ENCODE data around the gene ALPP. TPM values are rescaled to one million over a fixed set of nuclear protein-coding genes. Genes with fewer than 3 reads are reported as not detected.
"Not testable (repeated sequence)": the region's sequence is repeated elsewhere in the genome, so short reads cannot be mapped to it uniquely, and the experiment has no call there.

The ALPP gene
- total and polyA plus RNA-seq, 9 donors, result 0.09 to 0.30 TPM; not detected in 7

- 7% methylated on average over 70 of the region's 76 CpGs for WGBS (ENCODE audit: insufficient coverage)
- H3K9me3 ChIP-seq (replicated peaks; ENCODE audit: control insufficient read depth, low read depth, low read length), result no peaks in the 10 kb centered on the region
- H3K27ac ChIP-seq (ENCODE audit: low read length), result no peak overlapping the region
- H3K27me3 ChIP-seq (ENCODE audit: control insufficient read depth, insufficient read depth, low read length), result peaks cover 65% of the 10 kb centered on the region
- DNase-seq, result no peak
- H3K36me3 ChIP-seq (ENCODE audit: control insufficient read depth, insufficient read depth, low read length), result no peaks in the 10 kb centered on the region
- H3K4me3 ChIP-seq (ENCODE audit: low read length), result no peak overlapping the region
- peaks cover 10% of the 10 kb centered on the region for H3K4me1 ChIP-seq (ENCODE audit: control insufficient read depth, insufficient read depth, low read length)
Observed at GRCh38 chr2:232350804-232351685, 27.5 kb upstream of the ALPP start.

DNA sequence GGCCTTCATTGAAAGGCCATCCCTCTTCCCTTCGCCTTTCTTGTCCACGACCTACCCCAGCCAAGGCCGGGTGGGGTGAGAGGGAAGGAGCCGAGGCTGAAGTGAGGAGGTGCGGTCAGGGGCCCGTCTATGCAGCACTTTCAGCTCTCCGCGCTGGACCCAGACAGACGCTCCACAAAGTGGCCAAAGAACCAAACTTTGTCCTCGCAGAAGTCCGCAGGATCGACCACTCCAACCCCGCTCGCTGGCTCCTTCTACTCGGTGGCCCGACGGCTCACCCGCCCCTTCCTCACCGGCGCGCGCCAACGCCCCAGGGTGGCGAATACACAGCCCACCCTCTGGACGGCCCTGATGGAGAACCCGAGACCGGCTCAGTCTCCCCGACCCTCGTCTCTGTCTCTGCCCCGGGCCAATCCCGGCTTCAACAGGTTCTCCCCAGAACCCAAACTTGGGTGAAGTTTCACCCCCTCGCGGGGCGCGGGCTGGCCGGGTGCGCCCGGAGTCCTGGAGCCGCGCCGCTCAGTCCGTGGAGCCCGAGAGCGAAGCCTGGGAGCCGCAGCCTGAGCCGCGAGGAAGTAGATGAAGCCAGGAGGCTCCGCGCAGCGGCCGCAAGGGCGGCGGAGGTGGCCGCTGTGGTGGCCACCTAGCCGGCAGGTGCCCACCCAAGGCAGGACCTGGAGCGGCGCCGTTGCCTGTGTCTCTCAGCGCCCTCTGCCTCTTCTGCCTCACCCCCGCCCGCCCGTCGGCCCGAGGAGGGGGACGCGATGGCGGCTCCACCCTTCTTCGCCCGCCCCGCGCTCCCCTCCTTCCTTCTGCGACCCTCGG lies 26.7 kb upstream of the ALPP start:
- Histone ChIP-seq H3K36me3 (ENCODE audit: control insufficient read depth, insufficient read depth, low read length) (no peaks in the 10 kb centered on the region), H3K27ac (ENCODE audit: low read length) (no peak overlapping the region), H3K9me3 (replicated peaks; ENCODE audit: control insufficient read depth, low read depth, low read length) (no peaks in the 10 kb centered on the region), H3K4me3 (ENCODE audit: low read length) (no peak overlapping the region), H3K27me3 (ENCODE audit: control insufficient read depth, insufficient read depth, low read length) (peaks cover 65% of the 10 kb centered on the region), H3K4me1 (ENCODE audit: control insufficient read depth, insufficient read depth, low read length) (peaks cover 10% of the 10 kb centered on the region)
- 8% methylated on average over 70 of the region's 73 CpGs for WGBS (ENCODE audit: insufficient coverage)
- no peak for DNase-seq

DNA sequence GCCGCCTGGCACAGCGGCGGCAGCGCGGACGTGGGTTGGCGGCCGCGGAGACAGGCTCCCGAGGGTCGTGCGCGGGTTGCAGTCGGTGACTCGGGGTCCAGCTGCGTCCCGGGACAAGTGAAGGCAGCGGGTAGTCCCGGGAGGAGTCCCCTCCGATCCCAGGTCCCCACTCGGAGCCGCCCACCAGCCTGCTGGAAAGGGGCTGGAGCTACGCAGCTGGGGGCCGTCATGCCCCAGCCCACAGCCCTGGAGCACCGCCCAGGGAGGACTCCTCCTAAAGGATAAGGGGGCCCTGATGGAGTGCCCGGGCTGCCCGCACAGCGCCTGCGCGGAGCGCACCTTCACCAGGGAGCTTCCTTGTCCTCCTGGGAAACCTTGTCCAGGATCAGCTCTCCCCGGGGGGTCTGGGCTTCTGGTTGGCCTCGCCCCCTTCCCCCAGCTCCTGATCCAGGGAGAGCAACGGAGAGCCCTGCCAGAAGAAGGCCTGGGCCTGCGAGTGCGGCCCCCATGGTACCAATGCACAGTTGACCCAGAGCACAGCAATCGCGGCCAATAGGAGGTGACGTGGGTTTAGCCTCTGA lies 25.9 kb upstream of the ALPP start:
- Histone ChIP-seq H3K27ac (ENCODE audit: low read length) (no peak overlapping the region), H3K27me3 (ENCODE audit: control insufficient read depth, insufficient read depth, low read length) (peaks cover 65% of the 10 kb centered on the region), H3K9me3 (replicated peaks; ENCODE audit: control insufficient read depth, low read depth, low read length) (no peaks in the 10 kb centered on the region), H3K4me1 (ENCODE audit: control insufficient read depth, insufficient read depth, low read length) (peaks cover 10% of the 10 kb centered on the region), H3K4me3 (ENCODE audit: low read length) (no peak overlapping the region), H3K36me3 (ENCODE audit: control insufficient read depth, insufficient read depth, low read length) (no peaks in the 10 kb centered on the region)
- 22% methylated on average over 34 of the region's 39 CpGs for WGBS (ENCODE audit: insufficient coverage)
- no peak for DNase-seq

- DNase-seq, result no peak
Observed at GRCh38 chr2:232353096-232353495, 25.5 kb upstream of the ALPP start.

GRCh38 chr2:232353660-232354059 lies 24.9 kb upstream of the ALPP start:
- Histone ChIP-seq H3K27me3 (ENCODE audit: control insufficient read depth, insufficient read depth, low read length) (peaks cover 62% of the 10 kb centered on the region), H3K27ac (ENCODE audit: low read length) (no peak overlapping the region), H3K36me3 (ENCODE audit: control insufficient read depth, insufficient read depth, low read length) (no peaks in the 10 kb centered on the region), H3K9me3 (replicated peaks; ENCODE audit: control insufficient read depth, low read depth, low read length) (no peaks in the 10 kb centered on the region), H3K4me3 (ENCODE audit: low read length) (no peak overlapping the region), H3K4me1 (ENCODE audit: control insufficient read depth, insufficient read depth, low read length) (peaks cover 10% of the 10 kb centered on the region)
- WGBS (ENCODE audit: insufficient coverage), result 78% methylated on average over 7 of the region's 7 CpGs
- DNase-seq, result no peak

More at GRCh38 chr2:232353096-232353495, 25.5 kb upstream of the ALPP start:
- 79% methylated on average over 6 of the region's 8 CpGs for WGBS (ENCODE audit: insufficient coverage)
- Histone ChIP-seq H3K27me3 (ENCODE audit: control insufficient read depth, insufficient read depth, low read length) (peaks cover 65% of the 10 kb centered on the region), H3K9me3 (replicated peaks; ENCODE audit: control insufficient read depth, low read depth, low read length) (no peaks in the 10 kb centered on the region), H3K27ac (ENCODE audit: low read length) (no peak overlapping the region), H3K4me1 (ENCODE audit: control insufficient read depth, insufficient read depth, low read length) (peaks cover 10% of the 10 kb centered on the region), H3K36me3 (ENCODE audit: control insufficient read depth, insufficient read depth, low read length) (no peaks in the 10 kb centered on the region), H3K4me3 (ENCODE audit: low read length) (no peak overlapping the region)

DNA sequence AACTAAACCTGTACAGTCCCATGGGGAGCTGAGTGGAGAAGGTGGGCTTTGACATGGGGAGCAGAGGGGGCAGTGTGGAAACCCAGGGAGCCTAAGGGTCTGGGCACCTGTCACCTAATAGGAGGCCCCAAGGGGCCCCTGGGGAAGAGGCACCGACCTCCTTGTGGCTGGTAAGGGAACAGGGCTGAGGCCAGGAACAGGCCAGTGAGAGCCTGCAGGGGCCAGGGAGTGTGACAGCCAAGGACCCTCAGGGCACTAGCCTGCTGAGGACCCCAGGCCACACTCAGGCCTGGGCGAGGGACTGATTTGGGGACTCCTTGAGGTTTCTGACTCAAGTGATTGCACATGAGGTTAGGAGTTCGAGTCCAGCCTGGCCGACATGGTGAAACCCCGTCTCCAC lies 24.5 kb upstream of the ALPP start:
- no peak for DNase-seq
- no peaks in the 10 kb centered on the region for H3K9me3 ChIP-seq (replicated peaks; ENCODE audit: control insufficient read depth, low read depth, low read length)
- H3K4me1 ChIP-seq (ENCODE audit: control insufficient read depth, insufficient read depth, low read length), result peaks cover 10% of the 10 kb centered on the region
- no peaks in the 10 kb centered on the region for H3K36me3 ChIP-seq (ENCODE audit: control insufficient read depth, insufficient read depth, low read length)
- H3K27me3 ChIP-seq (ENCODE audit: control insufficient read depth, insufficient read depth, low read length), result peaks cover 59% of the 10 kb centered on the region
- no peak overlapping the region for H3K4me3 ChIP-seq (ENCODE audit: low read length)
- no peak overlapping the region for H3K27ac ChIP-seq (ENCODE audit: low read length)
- 100% methylated on average over 2 of the region's 5 CpGs for WGBS (ENCODE audit: insufficient coverage)

GRCh38 chr2:232361646-232362045 lies 16.9 kb upstream of the ALPP start:
- DNase-seq, result no peak
- WGBS (ENCODE audit: insufficient coverage), result 98% methylated on average over 4 of the region's 5 CpGs

DNA sequence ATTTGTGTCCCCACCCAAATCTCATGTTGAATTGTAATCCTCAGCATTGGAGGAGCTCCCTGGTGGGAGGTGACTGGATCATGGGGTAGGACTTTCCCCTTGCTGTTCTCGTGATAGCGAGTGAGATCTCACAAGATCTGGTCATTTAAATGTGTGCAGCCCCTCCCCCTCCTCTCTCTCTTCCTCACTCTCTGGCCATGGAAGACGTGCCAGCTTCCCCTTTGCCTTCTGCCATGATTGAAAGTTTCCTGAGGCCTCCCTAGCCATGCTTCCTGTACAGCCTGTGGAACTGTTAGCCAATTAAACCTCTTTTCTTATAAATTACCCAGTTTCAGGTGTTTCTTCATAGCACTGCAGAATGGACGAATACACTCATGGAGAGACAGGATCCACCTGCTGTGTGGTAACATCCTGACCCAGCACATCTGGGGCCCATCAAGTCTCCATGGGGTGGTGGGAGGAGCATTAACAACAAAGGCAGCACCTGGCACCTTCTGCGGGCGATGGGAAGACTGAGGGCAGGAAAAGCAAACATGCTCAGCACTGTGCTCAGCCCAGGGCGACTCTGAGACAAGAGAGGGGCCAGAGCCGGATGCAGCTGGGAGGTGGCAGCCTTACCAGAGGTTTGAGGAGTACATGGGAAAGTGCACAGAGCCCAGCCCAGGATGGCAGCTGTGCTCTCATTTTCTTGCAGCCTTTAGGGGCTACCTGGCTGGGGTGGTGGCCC lies 16.2 kb upstream of the ALPP start:
- Histone ChIP-seq H3K4me3 (ENCODE audit: low read length) (no peak overlapping the region), H3K4me1 (ENCODE audit: control insufficient read depth, insufficient read depth, low read length) (peaks cover 6% of the 10 kb centered on the region), H3K9me3 (replicated peaks; ENCODE audit: control insufficient read depth, low read depth, low read length) (no peaks in the 10 kb centered on the region), H3K27me3 (ENCODE audit: control insufficient read depth, insufficient read depth, low read length) (peaks cover 4% of the 10 kb centered on the region), H3K27ac (ENCODE audit: low read length) (no peak overlapping the region), H3K36me3 (ENCODE audit: control insufficient read depth, insufficient read depth, low read length) (no peaks in the 10 kb centered on the region)
- 64% methylated on average over 5 of the region's 8 CpGs for WGBS (ENCODE audit: insufficient coverage)
- no peak for DNase-seq

More at GRCh38 chr2:232361646-232362045, 16.9 kb upstream of the ALPP start:
- no peaks in the 10 kb centered on the region for H3K36me3 ChIP-seq (ENCODE audit: control insufficient read depth, insufficient read depth, low read length)
- H3K27me3 ChIP-seq (ENCODE audit: control insufficient read depth, insufficient read depth, low read length), result no peaks in the 10 kb centered on the region
- peaks cover 6% of the 10 kb centered on the region for H3K4me1 ChIP-seq (ENCODE audit: control insufficient read depth, insufficient read depth, low read length)
- no peak overlapping the region for H3K4me3 ChIP-seq (ENCODE audit: low read length)
- no peaks in the 10 kb centered on the region for H3K9me3 ChIP-seq (replicated peaks; ENCODE audit: control insufficient read depth, low read depth, low read length)
- no peak overlapping the region for H3K27ac ChIP-seq (ENCODE audit: low read length)

- not testable (repeated sequence) for H3K27me3 ChIP-seq (ENCODE audit: control insufficient read depth, insufficient read depth, low read length); H3K4me1 ChIP-seq (ENCODE audit: control insufficient read depth, insufficient read depth, low read length); H3K27ac ChIP-seq (ENCODE audit: low read length); H3K36me3 ChIP-seq (ENCODE audit: control insufficient read depth, insufficient read depth, low read length); H3K4me3 ChIP-seq (ENCODE audit: low read length); H3K9me3 ChIP-seq (replicated peaks; ENCODE audit: control insufficient read depth, low read depth, low read length); DNase-seq
- WGBS (ENCODE audit: insufficient coverage), result 64% methylated on average over 10 of the region's 12 CpGs
Observed at GRCh38 chr2:232363064-232363783, 15.3 kb upstream of the ALPP start.
